ENCODE measurements around the gene ELP4. TPM values are rescaled to one million over a fixed set of nuclear protein-coding genes. Genes with fewer than 3 reads are reported as not detected.

Gene ELP4
- total and polyA plus RNA-seq, 7 donors, result 4.2 to 12.9 (median 8.2) TPM

DNA sequence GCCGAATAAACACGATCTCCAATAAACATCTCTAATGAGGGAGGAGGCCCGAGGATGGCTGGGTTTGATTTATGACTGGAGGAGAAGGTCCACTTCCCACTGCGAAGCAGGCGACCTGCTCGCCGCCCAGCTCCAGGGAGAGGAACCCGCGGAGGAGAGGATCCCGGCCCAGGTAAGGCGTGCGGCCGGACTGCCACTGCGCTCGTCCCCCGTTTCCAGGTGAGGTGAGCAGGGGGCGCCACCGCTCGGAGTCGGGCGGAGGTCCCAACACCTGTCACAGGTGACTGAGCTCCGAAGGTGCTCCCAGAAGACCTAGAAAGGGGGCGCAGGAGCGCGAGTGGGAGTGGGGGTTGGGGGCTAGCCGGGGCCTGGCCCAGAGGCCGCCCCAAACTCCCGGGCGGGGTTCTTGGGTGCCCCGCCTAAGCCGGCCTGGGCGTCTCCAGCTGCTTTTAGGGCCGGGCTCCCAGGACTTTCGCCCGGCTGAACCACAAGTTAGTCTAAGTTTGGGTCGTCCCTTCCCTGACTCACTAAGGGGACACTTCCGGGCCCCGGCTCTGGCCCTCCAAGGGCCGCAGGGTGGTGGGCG, 307.0 kb downstream of the ELP4 start:
- intact Hi-C loops (cut with DNase I), result no loop called here

DNA sequence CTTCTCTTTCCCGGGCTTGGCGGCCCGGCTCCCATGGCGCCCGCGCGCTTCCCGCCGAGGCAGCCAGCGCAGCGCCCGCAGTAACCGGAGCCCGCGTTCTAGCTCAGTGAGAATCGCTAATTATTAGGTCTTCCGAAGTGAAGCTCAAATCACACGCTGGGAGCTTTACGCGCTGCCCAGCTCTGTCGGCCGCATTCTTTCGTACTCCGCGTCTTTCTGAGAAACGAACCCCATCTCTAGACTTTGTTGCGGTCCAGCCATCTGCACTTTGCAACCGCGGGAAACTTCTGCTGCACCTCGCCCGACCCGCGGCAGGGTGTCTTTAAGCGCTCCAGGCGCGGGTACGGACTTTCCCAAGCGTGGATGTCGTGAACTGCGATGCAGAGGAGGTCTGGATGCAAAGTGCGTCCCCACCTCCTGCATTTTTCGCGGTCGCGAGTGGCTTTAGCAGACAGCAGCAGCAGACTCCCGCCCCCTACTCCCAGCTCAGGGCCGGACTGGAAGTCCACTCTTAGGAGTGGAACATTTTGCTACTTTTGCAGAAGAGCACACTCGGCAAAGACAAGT, 307.6 kb downstream of the ELP4 start:
- Histone ChIP-seq H3K27ac (no peak overlapping the region), H3K9me3 (no peaks in the 10 kb centered on the region), H3K36me3 (ENCODE audit: insufficient read depth in 1 of 2, low read depth in 1 of 2) (no peaks in the 10 kb centered on the region), H3K4me1 (peaks cover 43% of the 10 kb centered on the region), H3K27me3 (ENCODE audit: insufficient read depth in 3 of 3, low read length in 2 of 3) (peaks cover 0 to 100% (median 84%) of the 10 kb centered on the region in 3 donors), H3K4me3 (peak overlapping the region; percentile 62)
- ATAC-seq, result no peak
- TF ChIP-seq CTCF (IDR thresholded peaks at IDR 0.05), result no peak
- intact Hi-C loops (cut with DNase I), result no loop called here
- 0 to 1% (median 1%) methylated on average over 46 to 48 of the region's 48 CpGs for WGBS, 3 donors
- DNase-seq, result no peak

More for the DNA sequence above, 307.0 kb downstream of the ELP4 start:
- peaks cover 46% of the 10 kb centered on the region for H3K4me1 ChIP-seq
- peaks cover 0 to 98% (median 84%) of the 10 kb centered on the region in 3 donors for H3K27me3 ChIP-seq (ENCODE audit: insufficient read depth in 3 of 3, low read length in 2 of 3)
- ATAC-seq (no peak), DNase-seq (no peak)
- H3K4me3 ChIP-seq, result peak overlapping the region; percentile 62
- no peak for TF ChIP-seq CTCF (IDR thresholded peaks at IDR 0.05)
- H3K27ac ChIP-seq, result no peak overlapping the region
- H3K36me3 ChIP-seq (ENCODE audit: insufficient read depth in 1 of 2, low read depth in 1 of 2), result no peaks in the 10 kb centered on the region
- no peaks in the 10 kb centered on the region for H3K9me3 ChIP-seq
- 1 to 3% (median 3%) methylated on average over 31 to 40 of the region's 40 CpGs for WGBS, 3 donors

DNA sequence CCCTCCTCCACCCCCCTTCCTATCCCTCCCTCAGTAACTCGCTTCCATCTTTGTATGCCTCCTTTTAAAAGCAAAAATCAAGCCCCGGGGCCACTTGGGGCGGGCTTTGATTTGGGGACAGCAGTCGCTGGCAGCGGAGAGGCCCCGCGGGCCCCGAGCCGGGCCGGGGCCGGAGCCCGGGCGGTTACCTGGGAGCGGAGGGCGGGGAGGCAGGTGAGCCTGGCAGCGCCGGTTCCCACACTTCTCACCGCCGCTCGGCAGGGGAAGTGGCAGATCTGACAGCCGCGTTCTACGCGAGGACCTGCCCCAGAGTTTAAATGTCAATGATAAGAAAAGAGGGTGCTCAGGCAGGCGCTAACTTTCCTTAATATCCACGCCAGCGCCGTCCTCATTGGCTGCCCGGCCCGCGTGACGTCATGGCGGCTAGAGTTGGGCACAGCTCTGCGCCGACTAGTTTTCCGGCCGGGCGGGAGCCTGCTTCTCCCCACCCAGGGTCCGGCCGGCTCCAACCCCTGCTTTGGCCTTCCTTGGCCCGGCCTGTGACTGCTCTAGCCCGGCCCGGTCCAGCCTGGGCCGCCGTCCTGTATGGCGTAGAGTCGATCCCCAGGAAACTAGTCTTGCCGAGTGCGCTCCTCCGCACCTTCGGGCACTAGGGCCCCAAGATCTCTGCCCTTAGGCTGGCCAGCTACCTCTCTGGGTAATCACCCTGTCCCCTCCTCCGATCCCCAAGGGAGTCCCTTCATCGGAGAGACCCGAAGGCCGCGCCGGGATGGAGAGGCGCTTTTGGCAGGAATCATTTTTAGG, 308.3 kb downstream of the ELP4 start:
- Histone ChIP-seq H3K4me1 (peaks cover 37% of the 10 kb centered on the region), H3K4me3 (peak overlapping the region; percentile 62), H3K27ac (no peak overlapping the region), H3K36me3 (ENCODE audit: insufficient read depth in 1 of 2, low read depth in 1 of 2) (no peaks in the 10 kb centered on the region), H3K9me3 (no peaks in the 10 kb centered on the region), H3K27me3 (ENCODE audit: insufficient read depth in 3 of 3, low read length in 2 of 3) (peaks cover 0 to 100% (median 84%) of the 10 kb centered on the region in 3 donors)
- peak in 3 of 4 donors; percentile 12 to 33 (median 19) for ATAC-seq
- 4% methylated on average over 48 to 58 of the region's 58 CpGs for WGBS, 3 donors
- DNase-seq, result no peak
- intact Hi-C loops (cut with DNase I), result no loop called here
- no peak for TF ChIP-seq CTCF (IDR thresholded peaks at IDR 0.05)

GRCh38 chr11:31818425-31818755, 308.8 kb downstream of the ELP4 start:
- WGBS, 3 donors, result 10 to 21% (median 18%) methylated on average over 9 of the region's 9 CpGs
- TF ChIP-seq CTCF (IDR thresholded peaks at IDR 0.05), result no peak
- Histone ChIP-seq H3K27ac (no peak overlapping the region), H3K27me3 (ENCODE audit: insufficient read depth in 3 of 3, low read length in 2 of 3) (peaks cover 0 to 100% (median 84%) of the 10 kb centered on the region in 3 donors), H3K9me3 (no peaks in the 10 kb centered on the region), H3K36me3 (ENCODE audit: insufficient read depth in 1 of 2, low read depth in 1 of 2) (no peaks in the 10 kb centered on the region), H3K4me3 (peak overlapping the region; percentile 62), H3K4me1 (peaks cover 36% of the 10 kb centered on the region)
- intact Hi-C loops (cut with DNase I), result no loop called here
- DNase-seq (no peak), ATAC-seq (no peak)

Data from psoas muscle (tissue), 8 donors.